ENCODE results near the gene MYO3B.

Gene MYO3B

GRCh38 chr2:170656669-170657068 lies 478.7 kb downstream of the MYO3B start:
- TF ChIP-seq TEAD4 (IDR thresholded peaks at IDR 0.05), result no peak

GRCh38 chr2:170660409-170660808 lies 482.5 kb downstream of the MYO3B start:
- TF ChIP-seq RAD21 (IDR thresholded peaks at IDR 0.05; ENCODE audit: low read depth) (no peak), USF1 (IDR thresholded peaks at IDR 0.05) (no peak), FOXM1 (IDR thresholded peaks at IDR 0.05; ENCODE audit: borderline replicate concordance, low read depth) (no peak), REST (IDR thresholded peaks at IDR 0.05; ENCODE audit: low read depth) (no peak), CREB1 (IDR thresholded peaks at IDR 0.05; ENCODE audit: low read depth) (no peak), NFIC (IDR thresholded peaks at IDR 0.05) (peak; percentile 53; the same call in 1 of the 2 replicates), CEBPB (IDR thresholded peaks at IDR 0.05) (no peak), TAF1 (IDR thresholded peaks at IDR 0.05; ENCODE audit: low read depth) (no peak), TCF12 (IDR thresholded peaks at IDR 0.05; ENCODE audit: low read depth) (no peak), TEAD4 (IDR thresholded peaks at IDR 0.05) (0 out of 2 replicates have a peak, but pooled peaks have one; percentile 19)

GRCh38 chr2:170665743-170666142 lies 487.8 kb downstream of the MYO3B start:
- TF ChIP-seq MAX (IDR thresholded peaks at IDR 0.05) (no peak), FOXM1 (IDR thresholded peaks at IDR 0.05; ENCODE audit: borderline replicate concordance, low read depth) (no peak)

GRCh38 chr2:170669909-170670308 lies 492.0 kb downstream of the MYO3B start:
- TF ChIP-seq NFIC (IDR thresholded peaks at IDR 0.05) (no peak), ZBTB7A (IDR thresholded peaks at IDR 0.05; ENCODE audit: low read depth) (no peak), TEAD4 (IDR thresholded peaks at IDR 0.05) (no peak), MAX (IDR thresholded peaks at IDR 0.05) (no peak), FOXM1 (IDR thresholded peaks at IDR 0.05; ENCODE audit: borderline replicate concordance, low read depth) (no peak), RAD21 (IDR thresholded peaks at IDR 0.05; ENCODE audit: low read depth) (no peak), CEBPB (IDR thresholded peaks at IDR 0.05) (no peak), TCF12 (IDR thresholded peaks at IDR 0.05; ENCODE audit: low read depth) (no peak), EGR1 (IDR thresholded peaks at IDR 0.05) (no peak), EP300 (IDR thresholded peaks at IDR 0.05; ENCODE audit: borderline replicate concordance) (no peak), CREB1 (IDR thresholded peaks at IDR 0.05; ENCODE audit: low read depth) (no peak), USF1 (IDR thresholded peaks at IDR 0.05) (no peak), YY1 (IDR thresholded peaks at IDR 0.05; ENCODE audit: low read depth) (no peak), REST (IDR thresholded peaks at IDR 0.05; ENCODE audit: low read depth) (no peak), TAF1 (IDR thresholded peaks at IDR 0.05; ENCODE audit: low read depth) (no peak)

- TF ChIP-seq CEBPB (IDR thresholded peaks at IDR 0.05) (no peak), EP300 (IDR thresholded peaks at IDR 0.05; ENCODE audit: borderline replicate concordance) (no peak), ZBTB7A (IDR thresholded peaks at IDR 0.05; ENCODE audit: low read depth) (no peak), RAD21 (IDR thresholded peaks at IDR 0.05; ENCODE audit: low read depth) (no peak), YY1 (IDR thresholded peaks at IDR 0.05; ENCODE audit: low read depth) (no peak), CREB1 (IDR thresholded peaks at IDR 0.05; ENCODE audit: low read depth) (no peak), TAF1 (IDR thresholded peaks at IDR 0.05; ENCODE audit: low read depth) (no peak), MAX (IDR thresholded peaks at IDR 0.05) (no peak), REST (IDR thresholded peaks at IDR 0.05; ENCODE audit: low read depth) (no peak), NFIC (IDR thresholded peaks at IDR 0.05) (no peak), USF1 (IDR thresholded peaks at IDR 0.05) (no peak), TCF12 (IDR thresholded peaks at IDR 0.05; ENCODE audit: low read depth) (no peak), EGR1 (IDR thresholded peaks at IDR 0.05) (no peak)
These were observed 492.7 kb downstream of the MYO3B start for GRCh38 chr2:170670651-170671050.
